GM12878 (cell line): Measurements from ENCODE around the gene FRMD8. TPM values are rescaled to one million over a fixed set of nuclear protein-coding genes. Genes with fewer than 3 reads are reported as not detected.
A peak's percentile ranks its signal among the peaks of the same experiment; 100 is the strongest.

Experiments
- ATAC-seq: fragments of 200-7000 bp; cut with Tn5 transposase; 3 replicates; pipeline ENCODE4 v1.9.1; 2020; ENCODE audit warnings: mild to moderate bottlenecking, moderate library complexity
- BruUV-seq: library from RNA; stranded (reverse); fragments of 400-500 nt; replicated peaks from 2 replicates; lab custom pipeline; 2021; lab: Mats Ljungman, UMichigan
- CTCF ChIA-PET: fragments of 300-600 bp; sonication (Branson Sonifier 250); formaldehyde crosslinking; extraction: SDS; loops from one replicate; lab custom pipeline; 2021; ENCODE audit warnings: inconsistent platforms; lab: Yijun Ruan, JAX
- POLR2A ChIA-PET: fragments of 350-600 bp; formaldehyde crosslinking; extraction: SDS; loops from one replicate; lab custom pipeline; 2021; ENCODE audit warnings: inconsistent platforms; lab: Charles Lee
- RAD21 ChIA-PET: fragments of 300-600 bp; sonication (Branson Sonifier 250); formaldehyde crosslinking; loops from one replicate; lab custom pipeline; 2023; ENCODE audit warnings: antibody characterized with exemption; ENCODE audit not compliant: unreplicated experiment; lab: Charles Lee
- SMC1A ChIA-PET: fragments of 300-600 bp; sonication (Branson Sonifier 250); formaldehyde crosslinking; loops from one replicate; lab custom pipeline; 2023; ENCODE audit not compliant: unreplicated experiment, uncharacterized antibody; lab: Charles Lee
- DNase-seq: peaks from one replicate; pipeline ENCODE4 v3.0.0-alpha.2; 2011; ENCODE audit warnings: low read depth, low spot score
- FAIRE-seq: peaks from 3 replicates; lab custom pipeline; 2011; peaks lifted over from hg19 to GRCh38; lab: Jason Lieb, UNC
- H2AFZ ChIP-seq: 2 replicates; pipeline ENCODE4 v1.6.0; 2011; ENCODE audit warnings: low read depth, low read length, control low read depth; ENCODE audit not compliant: control insufficient read depth
- H3K27ac ChIP-seq: 2 replicates; pipeline ENCODE4 v1.5.1; 2011; ENCODE audit warnings: control low read depth; ENCODE audit not compliant: control insufficient read depth, insufficient read depth
- H3K27me3 ChIP-seq, 2 experiments: replicated peaks in 1 of 2; 2 replicates each; pipeline versions ENCODE4 v1.6.0 to v1.6.1; 2011; ENCODE audit warnings: low read length in 1 of 2; ENCODE audit not compliant: control insufficient read depth in 2 of 2, insufficient read depth in 2 of 2
- H3K36me3 ChIP-seq, 2 experiments: 2 replicates each; pipeline ENCODE4 v1.5.1; 2011; ENCODE audit warnings: low read length in 1 of 2; ENCODE audit not compliant: control insufficient read depth in 2 of 2, insufficient read depth in 2 of 2
- H3K4me1 ChIP-seq: 2 replicates; pipeline ENCODE4 v1.6.1; 2011; ENCODE audit warnings: mild to moderate bottlenecking, low read length, moderate library complexity, mixed read lengths; ENCODE audit not compliant: control insufficient read depth, insufficient read depth
- H3K4me2 ChIP-seq: 2 replicates; pipeline ENCODE4 v1.6.0; 2011; ENCODE audit warnings: control low read depth; ENCODE audit not compliant: control insufficient read depth, insufficient read depth
- H3K4me3 ChIP-seq: fragments of 200-600 bp; sonication (generic); 2 replicates; pipeline ENCODE4 v1.5.1; 2016
- H3K79me2 ChIP-seq: 2 replicates; pipeline ENCODE4 v1.6.0; 2011; ENCODE audit warnings: low read length; ENCODE audit not compliant: control insufficient read depth, insufficient read depth
- H3K9ac ChIP-seq: 2 replicates; pipeline ENCODE4 v1.8.0; 2011; ENCODE audit warnings: low read length, control low read depth, mixed read lengths; ENCODE audit not compliant: control insufficient read depth, insufficient read depth
- H3K9me3 ChIP-seq: replicated peaks from 3 replicates; pipeline ENCODE4 v1.5.1; 2011; ENCODE audit warnings: mild to moderate bottlenecking, low read length; ENCODE audit not compliant: control insufficient read depth, insufficient read depth
- H4K20me1 ChIP-seq: 2 replicates; pipeline ENCODE4 v1.6.0; 2011; ENCODE audit not compliant: control insufficient read depth, insufficient read depth
- ATF2 ChIP-seq: IDR thresholded peaks from 2 replicates; pipeline ENCODE4 v1.6.1; 2012; ENCODE audit warnings: low read length, inconsistent platforms
- CBX5 ChIP-seq: sonication (generic); IDR thresholded peaks from 2 replicates; pipeline ENCODE4 v1.6.1; 2016; ENCODE audit warnings: low read depth, moderate library complexity, mild to moderate bottlenecking, inconsistent platforms
- ELK1 ChIP-seq: IDR thresholded peaks from 2 replicates; pipeline ENCODE4 v1.6.1; 2012; ENCODE audit warnings: low read depth, low read length, improper control_type of control experiment
- HSF1 ChIP-seq: fragments of 150-350 bp; IDR thresholded peaks from 2 replicates; pipeline ENCODE4 v1.6.1; 2014; ENCODE audit warnings: mild to moderate bottlenecking, low read depth, low read length
- MYC ChIP-seq: IDR thresholded peaks from 2 replicates; pipeline ENCODE4 v1.6.1; 2011; ENCODE audit warnings: mild to moderate bottlenecking, low read length, moderate library complexity, inconsistent platforms; ENCODE audit not compliant: insufficient read depth, insufficient replicate concordance, insufficient read length, severe bottlenecking
- PAX8 ChIP-seq: fragments of 450-650 bp; IDR thresholded peaks from 2 replicates; pipeline ENCODE4 v1.6.1; 2017; ENCODE audit warnings: mild to moderate bottlenecking, moderate library complexity
- POU2F2 ChIP-seq: IDR thresholded peaks from 3 replicates; pipeline ENCODE4 v1.6.1; 2011; ENCODE audit warnings: low read depth, mild to moderate bottlenecking, low read length, borderline replicate concordance
- SIN3A ChIP-seq: IDR thresholded peaks from 2 replicates; pipeline ENCODE4 v1.6.1; 2012; ENCODE audit warnings: low read depth, low read length, improper control_type of control experiment
- SKIL ChIP-seq: fragments of 450-650 bp; IDR thresholded peaks from 2 replicates; pipeline ENCODE4 v1.6.1; 2017; ENCODE audit warnings: mild to moderate bottlenecking, low read depth, inconsistent platforms; ENCODE audit not compliant: poor library complexity, severe bottlenecking
- SREBF1 ChIP-seq: IDR thresholded peaks from 2 replicates; pipeline ENCODE4 v1.6.1; 2012; ENCODE audit warnings: mild to moderate bottlenecking, low read length
- TCF12 ChIP-seq: IDR thresholded peaks from 2 replicates; pipeline ENCODE4 v1.6.1; 2011; ENCODE audit warnings: low read depth, mild to moderate bottlenecking, low read length
- ZBTB33 ChIP-seq: fragments of 450-650 bp; IDR thresholded peaks from 2 replicates; pipeline ENCODE4 v1.6.1; 2017; ENCODE audit warnings: mild to moderate bottlenecking
- WGBS: methylation state at CpG from one replicate; pipeline ENCODE4 v1.1.6; 2016; ENCODE audit warnings: low lambda C conversion rate; ENCODE audit not compliant: insufficient replicate concordance, insufficient coverage; ENCODE audit errors: missing lambda C conversion rate; 5-methylcytosine and 5-hydroxymethylcytosine counted together
- in situ Hi-C: fragments of 300-500 bp; cut with MboI; formaldehyde crosslinking; loops from 9 replicates; pipeline ENCODE4 v1.14.3; 2018; ENCODE audit warnings: mixed read lengths
- intact Hi-C: fragments of 100-400 bp; cut with micrococcal nuclease; formaldehyde crosslinking; loops from one replicate; pipeline ENCODE4 v1.14.2; 2022; ENCODE audit not compliant: unreplicated experiment
- polyA plus RNA-seq, 11 experiments: library from polyadenylated mRNA; depleted of rRNA in 4 of 11; unstranded in 6 of 11; stranded (reverse) in 5 of 11; fragments of >200 nt; fragmentation: Nextera tagmentation in 4 of 11; fragmentation: Illumina TruSeq in 1 of 11; extraction: Ambion mirVana in 4 of 11; extraction: Trizol in 1 of 11; gene quantifications; 1 replicate in 1 of 11; 2 replicates in 10 of 11; pipeline versions ENCODE4 v1.2.1 to v1.2.3, GENCODE V29; 2011 to 2016; ENCODE audit warnings: inconsistent platforms in 2 of 11, missing spikeins in 2 of 11, low read depth in 1 of 11
- total RNA-seq, 4 experiments: library from RNA; depleted of rRNA in 3 of 4; stranded (reverse); fragments of >200 nt in 3 of 4; fragmentation: Illumina TruSeq in 1 of 4; extraction: Trizol in 1 of 4; gene quantifications; 2 replicates each; pipeline versions ENCODE4 v1.2.1 to v1.2.3, GENCODE V29; 2013 to 2021

Gene FRMD8
- total and polyA plus RNA-seq, 10 of the 15 experiments (the other 5 are each of a cell fraction or from before 2014, with no cell fraction given) = 8.3 to 69.4 (median 28.0) TPM

- Histone ChIP-seq H2AFZ (no peak overlapping the region), H3K9ac (no peak overlapping the region), H3K4me2 (peak overlapping the region; percentile 61), H3K36me3 (peaks cover 13 to 17% of the 10 kb centered on the region in 2 experiments; a peak in 3 of 4 replicates), H3K4me3 (no peak overlapping the region), H3K27me3 (0 out of 4 replicates have a peak, but pooled peaks cover 0 to 3% of the 10 kb centered on the region in 2 experiments), H3K27ac (no peak overlapping the region), H4K20me1 (no peaks in the 10 kb centered on the region), H3K9me3 (no peaks in the 10 kb centered on the region), H3K4me1 (peaks cover 4% of the 10 kb centered on the region), H3K79me2 (no peaks in the 10 kb centered on the region)
- DNase-seq = no peak
- TF ChIP-seq PAX8 (no peak), SIN3A (no peak), ELK1 (no peak), ATF2 (no peak), SKIL (no peak), POU2F2 (no peak), HSF1 (no peak), MYC (no peak), CBX5 (no peak), SREBF1 (no peak), ZBTB33 (no peak), TCF12 (no peak)
- RAD21 ChIA-PET = interaction anchor here (1.2 to 2.5 kb wide), 2 partner anchors 20 to 128 kb away, joined by 4 to 9 read pairs; partner anchors contain the start of gene DPF2
- FAIRE-seq = peak; percentile 23
- POLR2A ChIA-PET = interaction anchor here (0.9 to 1.4 kb wide), 2 partner anchors 22 to 154 kb away, joined by 3 to 5 read pairs; no protein-coding TSS in a partner anchor
- WGBS = 70% methylated on average over 16 of the region's 16 CpGs
- SMC1A ChIA-PET = interaction anchor here (0.6 to 1.0 kb wide), 3 partner anchors 19 to 38 kb away, joined by 3 read pairs; partner anchors contain the start of gene DPF2
- BruUV-seq = no TSS peak
- CTCF ChIA-PET = interaction anchor here (0.6 to 1.4 kb wide), 4 partner anchors 16 to 164 kb away, joined by 3 read pairs; no protein-coding TSS in a partner anchor
- intact Hi-C loops = no loop called here
- in situ Hi-C loops = no loop called here
- no peak for ATAC-seq
Measured at GRCh38 chr11:65353900-65354264, 32.6 kb upstream of the FRMD8 start.
